OCI-LY1 (cell line): ENCODE measurements around the gene RBPJL.

ENCODE experiments used
- CTCF ChIP-seq: fragments of 200-600 bp; sonication (generic), shearing (Covaris generic); IDR thresholded peaks from 2 replicates; pipeline ENCODE4 v1.5.1; 2017; ENCODE audit warnings: mild to moderate bottlenecking, antibody characterized with exemption, low read length, moderate library complexity, mixed read lengths
- EZH2 ChIP-seq: fragments of 200-600 bp; sonication (generic), shearing (Covaris generic); IDR thresholded peaks from 2 replicates; pipeline ENCODE4 v1.8.0; 2017; ENCODE audit warnings: borderline replicate concordance, mixed run types, mild to moderate bottlenecking, antibody characterized with exemption, low read length, moderate library complexity, mixed read lengths

GRCh38 chr20:45257711-45258110 lies 48.9 kb upstream of the RBPJL start:
- TF ChIP-seq EZH2 = no peak
- no peak for TF ChIP-seq CTCF
